GM19099 (cell line): ENCODE results near the gene TTC21A.

Source experiments
- POLR2A ChIP-seq: IDR thresholded peaks from 3 replicates; pipeline ENCODE4 v1.6.1; 2011; ENCODE audit warnings: low read depth; ENCODE audit not compliant: insufficient read length; ENCODE audit errors: extremely low read depth

Gene TTC21A

DNA sequence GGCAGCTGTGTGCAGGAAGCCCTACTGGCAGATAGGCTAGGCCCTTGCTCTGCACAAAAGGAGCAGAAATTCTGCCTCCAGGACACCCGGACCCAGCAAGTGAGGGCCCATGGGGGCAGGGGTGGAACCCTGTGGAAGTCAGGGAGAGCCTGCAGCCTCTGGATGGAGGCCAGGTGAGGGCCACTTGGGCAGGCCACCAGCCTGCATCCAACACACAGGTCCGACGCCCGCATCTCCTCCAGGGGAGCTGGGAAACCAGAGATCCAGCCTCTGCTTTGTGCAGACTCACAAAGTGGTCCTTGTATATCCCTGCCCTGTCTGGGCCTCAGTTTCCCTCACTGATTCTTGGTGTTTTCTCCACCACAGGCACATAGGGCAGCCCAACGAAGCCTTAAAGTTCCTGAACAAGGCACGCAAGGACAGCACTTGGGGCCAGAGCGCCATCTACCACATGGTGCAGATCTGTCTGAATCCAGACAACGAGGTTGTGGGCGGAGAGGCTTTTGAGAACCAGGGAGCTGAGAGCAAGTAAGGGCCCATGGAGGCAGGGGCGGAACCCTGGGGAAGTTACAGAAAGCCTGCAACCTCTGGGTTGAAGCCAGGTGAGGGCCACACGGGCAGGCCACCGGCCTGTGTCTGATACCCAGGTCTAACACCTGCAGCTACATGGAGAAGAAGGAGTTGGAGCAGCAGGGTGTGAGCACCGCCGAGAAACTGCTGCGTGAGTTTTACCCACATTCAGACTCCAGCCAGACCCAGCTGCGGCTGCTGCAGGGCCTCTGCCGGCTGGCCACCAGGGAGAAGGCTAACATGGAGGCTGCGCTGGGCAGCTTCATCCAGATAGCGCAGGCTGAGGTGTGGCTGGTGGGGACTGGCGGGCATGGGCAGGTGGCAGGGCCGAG lies 29.3 kb downstream of the TTC21A start:
- TF ChIP-seq POLR2A: no peak

DNA sequence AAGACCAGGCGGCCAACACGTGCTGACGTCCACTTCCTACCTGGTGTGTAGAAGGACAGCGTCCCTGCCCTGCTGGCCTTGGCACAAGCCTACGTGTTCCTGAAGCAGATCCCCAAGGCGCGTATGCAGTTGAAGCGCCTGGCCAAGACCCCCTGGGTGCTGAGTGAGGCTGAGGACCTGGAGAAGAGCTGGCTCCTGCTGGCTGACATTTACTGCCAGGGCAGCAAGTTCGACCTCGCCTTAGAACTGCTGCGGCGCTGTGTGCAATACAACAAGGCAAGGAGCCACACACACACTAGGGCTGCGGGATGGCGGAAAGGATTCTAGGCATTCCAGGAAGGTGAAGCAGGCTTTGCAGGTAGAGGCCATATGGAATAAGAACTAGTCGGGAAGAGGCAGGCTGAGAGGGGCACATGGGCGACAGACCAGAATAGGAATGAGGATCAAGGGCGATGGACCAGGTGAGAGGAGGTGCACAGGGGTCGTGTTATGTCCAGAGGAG lies 30.0 kb downstream of the TTC21A start:
- no peak for TF ChIP-seq POLR2A

DNA sequence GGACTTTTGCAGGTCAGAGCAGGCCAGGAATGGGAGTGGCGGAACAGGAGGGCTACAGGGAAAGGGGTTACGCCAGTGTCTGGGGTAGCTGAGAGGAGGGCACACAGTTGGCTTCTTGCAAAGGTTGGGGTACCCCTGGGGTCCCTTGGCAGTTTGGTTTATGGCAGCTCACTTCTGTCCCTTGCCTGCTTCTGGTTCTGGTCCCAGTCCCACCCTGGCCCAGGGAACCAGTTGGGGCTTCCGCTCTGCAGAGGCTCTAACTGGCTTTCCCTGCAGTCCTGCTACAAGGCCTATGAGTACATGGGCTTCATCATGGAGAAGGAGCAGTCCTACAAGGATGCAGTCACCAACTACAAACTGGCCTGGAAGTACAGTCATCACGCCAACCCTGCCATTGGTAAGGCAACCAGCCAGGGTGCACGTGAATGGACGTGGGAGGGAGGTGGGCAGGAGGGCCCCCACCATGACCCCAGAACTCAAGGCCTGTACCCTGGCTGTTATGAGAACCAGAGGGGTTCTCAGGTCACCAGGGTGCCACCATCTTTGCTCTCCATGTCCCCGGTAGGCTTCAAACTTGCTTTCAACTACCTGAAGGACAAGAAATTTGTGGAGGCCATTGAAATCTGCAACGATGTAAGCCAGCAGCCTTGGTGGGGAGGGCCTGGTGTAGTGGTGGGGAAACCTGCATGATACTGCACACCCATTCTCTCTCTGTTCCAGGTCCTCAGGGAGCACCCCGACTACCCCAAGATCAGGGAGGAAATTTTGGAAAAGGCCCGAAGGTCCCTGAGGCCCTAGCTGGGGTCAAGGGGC lies 30.7 kb downstream of the TTC21A start:
- TF ChIP-seq POLR2A: peak; percentile 11

DNA sequence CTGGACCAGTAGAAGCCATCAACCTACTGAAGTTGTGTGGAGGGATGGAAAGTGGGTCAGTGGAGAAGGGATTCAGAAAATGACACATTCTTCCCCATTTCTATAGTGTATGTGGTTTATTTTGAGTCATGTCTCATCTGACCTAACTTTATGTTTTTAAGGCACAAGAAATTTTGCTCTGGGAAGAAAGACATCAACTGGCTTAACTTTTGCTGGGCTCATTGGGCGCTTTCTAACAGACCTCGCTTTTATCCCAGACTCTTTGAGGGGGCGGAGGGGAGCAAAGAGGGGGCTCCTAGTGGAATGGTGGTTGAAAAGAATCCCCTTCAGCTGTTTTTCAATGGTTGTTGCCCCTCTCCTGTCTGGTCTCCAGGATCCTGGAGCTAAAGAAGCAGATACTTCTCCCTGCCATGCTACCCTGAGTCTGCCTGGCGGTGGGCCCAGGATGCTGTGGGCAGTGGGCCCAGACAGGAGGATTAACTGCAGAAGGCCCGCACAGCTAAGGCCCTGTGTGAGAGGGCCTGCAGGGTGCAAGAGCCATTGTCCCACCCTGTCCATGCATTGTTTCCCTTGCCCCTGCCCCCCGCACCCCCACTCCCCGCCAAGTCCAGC lies 31.4 kb downstream of the TTC21A start:
- TF ChIP-seq POLR2A: no peak

DNA sequence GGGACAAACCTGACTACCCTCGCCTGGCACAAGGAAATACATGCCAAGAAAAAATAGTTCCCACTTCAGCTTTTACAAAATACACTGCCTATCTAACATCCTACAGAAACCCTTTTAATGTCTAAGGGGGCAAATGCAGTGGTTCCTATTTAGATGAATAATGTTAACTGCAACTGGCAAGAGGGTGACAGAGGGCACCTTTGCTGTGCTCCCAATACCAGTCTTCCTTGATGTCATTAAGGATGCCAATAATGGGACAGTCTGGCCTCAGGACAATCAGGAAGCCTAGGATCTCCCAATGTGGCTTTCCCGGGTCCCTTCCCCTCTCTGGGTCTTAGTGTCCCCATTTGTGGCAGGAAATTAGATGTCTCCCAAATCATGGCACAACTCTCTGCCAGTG lies 32.0 kb downstream of the TTC21A start:
- TF ChIP-seq POLR2A: no peak

DNA sequence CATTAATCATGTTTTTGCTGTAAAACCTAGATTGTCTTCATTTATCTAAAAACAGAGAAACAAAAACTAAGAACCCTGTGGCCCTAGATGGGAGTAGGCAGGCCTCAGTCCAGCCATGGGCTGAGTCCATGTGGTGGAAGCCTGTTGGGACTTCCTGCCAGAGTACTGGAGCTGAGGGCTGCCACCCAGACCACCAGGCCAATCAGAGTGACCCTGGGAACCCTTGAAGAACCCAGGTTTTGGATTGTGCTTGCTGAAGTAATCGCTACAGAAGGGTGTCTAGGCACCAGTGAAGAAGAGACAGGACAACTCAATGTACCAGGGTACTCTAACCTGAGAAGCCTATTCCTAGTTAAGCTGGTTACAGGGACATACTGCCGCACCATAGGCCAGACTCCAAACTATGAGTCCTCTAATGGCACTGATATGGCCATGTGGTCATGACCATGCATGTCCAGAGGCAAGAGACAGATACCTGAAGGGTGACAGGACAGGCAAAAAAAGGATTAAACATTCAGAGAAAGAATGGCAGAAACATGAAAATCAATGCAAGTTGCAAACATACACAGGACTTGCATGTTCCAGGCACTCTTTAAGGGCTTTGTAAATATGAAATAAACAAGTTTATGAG lies 33.0 kb downstream of the TTC21A start:
- no peak for TF ChIP-seq POLR2A

DNA sequence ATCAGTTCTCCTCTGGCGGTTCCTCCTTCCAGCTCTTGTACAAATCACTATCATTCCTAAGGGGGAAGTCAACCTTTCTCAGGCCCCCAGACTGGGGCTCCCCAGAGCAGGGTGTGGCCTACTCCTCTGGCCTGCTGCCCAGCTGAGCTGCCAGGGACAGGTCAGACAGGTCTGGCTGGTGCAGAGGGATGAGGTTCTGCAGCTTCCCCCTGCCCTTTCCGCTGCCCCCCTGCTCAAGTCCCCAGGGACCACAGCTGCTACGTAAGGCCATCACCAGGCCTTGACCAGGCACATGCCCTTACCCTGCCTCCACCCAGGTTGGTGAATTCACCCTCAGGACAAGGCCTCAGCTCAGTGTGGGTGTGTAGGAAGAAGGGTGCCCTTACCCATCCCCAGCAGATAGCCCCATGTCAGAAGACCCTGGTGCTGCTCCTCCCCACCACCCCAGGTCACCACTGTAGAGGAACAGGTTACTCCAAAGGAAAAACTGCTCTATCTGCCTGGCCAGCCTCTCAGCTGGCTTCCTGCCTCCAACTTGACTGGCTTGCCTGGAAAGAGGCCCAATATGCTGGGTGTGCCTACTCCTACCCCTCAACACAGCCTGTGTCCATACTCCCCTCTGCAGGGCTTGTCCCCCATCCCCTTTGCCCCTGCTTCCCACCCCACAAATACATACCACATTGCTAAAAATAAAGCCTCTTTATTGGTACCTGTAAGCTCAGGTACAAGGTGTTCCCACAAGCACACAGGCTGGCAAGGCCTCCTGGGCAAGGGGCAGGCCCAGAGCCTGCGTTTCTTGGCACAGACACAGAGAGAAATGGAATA lies 33.9 kb downstream of the TTC21A start:
- no peak for TF ChIP-seq POLR2A

DNA sequence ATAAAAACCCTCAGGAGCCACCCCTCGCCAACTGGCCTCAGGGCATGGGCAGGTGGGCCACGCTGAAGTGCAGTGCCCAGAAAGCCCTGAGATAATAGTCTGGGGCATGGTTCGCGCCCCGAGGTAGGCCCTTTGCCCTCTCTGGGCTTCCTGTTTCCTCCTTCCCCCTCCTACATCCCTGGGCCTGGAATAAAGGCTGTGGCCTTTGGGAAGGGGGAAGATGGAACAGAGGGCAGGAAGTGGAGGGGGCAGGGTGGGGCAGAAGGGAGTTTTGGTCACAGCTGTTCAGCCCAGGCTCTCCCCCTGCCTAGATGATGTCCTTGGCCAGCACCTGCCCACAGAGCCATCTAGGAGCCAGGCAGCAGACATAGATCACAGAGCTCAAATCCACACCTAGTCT lies 34.6 kb downstream of the TTC21A start:
- TF ChIP-seq POLR2A: no peak

DNA sequence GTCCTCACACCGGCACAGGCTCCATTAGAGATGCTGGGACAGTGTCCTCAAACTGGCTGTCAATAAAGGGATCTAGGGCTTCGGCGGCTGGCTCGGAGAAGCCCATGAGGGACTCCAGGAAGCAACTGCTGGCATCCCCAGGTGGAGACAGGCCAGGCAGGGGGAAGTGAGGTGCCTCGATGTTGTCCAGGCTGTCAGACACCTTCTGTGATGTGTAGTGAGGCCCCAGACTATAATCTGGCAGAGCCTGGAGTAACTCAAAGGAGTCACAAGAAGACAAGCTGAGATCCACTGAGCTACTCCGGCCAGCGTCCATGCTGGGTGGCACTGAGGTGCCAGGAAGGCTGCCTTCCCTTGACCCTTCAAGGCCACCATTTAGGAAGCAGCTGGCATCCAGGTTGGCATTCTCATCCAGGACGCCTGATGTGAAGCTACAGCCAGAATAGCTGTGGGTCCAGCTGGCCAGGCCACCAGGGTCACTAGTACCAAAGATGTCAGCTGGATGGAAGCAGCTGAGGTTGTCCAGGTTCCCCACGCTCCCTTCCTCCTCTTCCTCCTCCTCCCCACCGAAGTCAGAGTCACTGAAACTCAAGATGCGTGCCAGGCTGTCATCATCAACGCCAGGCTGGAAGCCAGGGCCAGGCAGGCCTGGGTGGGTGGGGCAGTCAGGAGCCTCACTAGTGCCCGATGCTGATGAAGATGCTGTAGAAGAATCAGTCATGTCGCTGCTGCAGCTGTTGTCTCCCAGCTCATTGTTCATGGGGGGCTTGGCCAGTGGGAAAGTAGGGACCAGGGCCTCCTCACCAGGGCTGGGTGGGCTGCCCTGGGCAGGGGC lies 35.8 kb downstream of the TTC21A start:
- TF ChIP-seq POLR2A: no peak

DNA sequence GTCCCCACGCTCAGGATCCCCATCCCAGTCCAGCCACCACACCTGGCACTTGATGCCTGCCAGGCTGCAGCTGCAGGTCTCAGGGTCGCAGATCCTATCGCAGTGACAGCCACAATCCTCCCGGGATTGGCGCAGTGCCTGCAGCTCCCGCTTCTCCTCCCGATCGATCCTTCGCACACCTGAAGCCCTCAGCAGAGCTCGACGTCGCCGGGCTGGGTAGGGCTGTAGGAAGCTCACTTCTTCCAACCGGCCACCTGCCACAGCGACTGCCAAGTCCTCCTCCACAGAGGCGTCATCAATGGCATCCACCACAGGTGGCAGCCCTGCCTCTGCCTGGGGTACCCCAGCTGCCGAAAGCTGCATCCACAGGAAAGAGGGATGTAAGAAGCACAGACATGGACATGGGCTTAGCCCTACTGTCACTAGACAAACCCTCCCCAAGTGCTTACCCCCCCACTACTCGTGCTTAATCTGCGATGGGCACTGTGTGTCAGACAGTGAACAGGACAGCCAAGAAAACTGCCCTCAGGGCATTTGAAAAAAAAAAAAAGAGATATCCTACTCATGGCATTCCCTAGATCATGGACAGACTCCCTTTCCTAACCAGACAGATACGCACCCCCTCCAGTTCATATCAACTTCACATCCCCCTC lies 36.7 kb downstream of the TTC21A start:
- TF ChIP-seq POLR2A: no peak

DNA sequence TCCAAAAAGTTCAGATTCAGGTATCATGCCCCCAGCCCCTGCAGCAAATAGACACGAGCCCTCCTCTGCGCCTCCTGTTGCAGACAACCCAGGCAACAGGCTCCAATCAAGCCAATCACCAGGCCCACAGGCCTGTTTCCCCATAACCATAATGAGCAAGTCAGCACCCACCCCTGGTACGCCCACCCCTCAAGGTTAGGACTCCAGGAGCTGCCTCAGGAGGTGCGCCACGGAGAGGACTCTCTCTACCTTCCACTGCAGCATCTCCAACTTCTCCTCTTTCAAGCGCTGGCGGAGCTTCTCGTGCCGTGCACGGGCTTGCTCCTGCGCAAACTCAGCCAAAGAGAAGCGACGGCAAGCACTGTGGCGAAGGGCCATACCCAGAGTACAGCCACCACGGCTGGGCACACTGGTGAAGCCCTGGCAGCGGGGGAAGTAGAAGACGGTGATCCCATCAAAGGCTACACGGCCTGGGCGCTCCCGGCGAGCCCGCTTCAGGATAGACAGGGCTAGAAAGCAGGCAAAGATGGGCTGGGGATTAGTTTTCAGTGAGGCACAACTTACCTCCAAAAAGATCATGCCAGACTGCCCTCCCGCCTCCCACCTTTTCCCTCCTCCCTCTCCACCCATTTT lies 37.4 kb downstream of the TTC21A start:
- no peak for TF ChIP-seq POLR2A

DNA sequence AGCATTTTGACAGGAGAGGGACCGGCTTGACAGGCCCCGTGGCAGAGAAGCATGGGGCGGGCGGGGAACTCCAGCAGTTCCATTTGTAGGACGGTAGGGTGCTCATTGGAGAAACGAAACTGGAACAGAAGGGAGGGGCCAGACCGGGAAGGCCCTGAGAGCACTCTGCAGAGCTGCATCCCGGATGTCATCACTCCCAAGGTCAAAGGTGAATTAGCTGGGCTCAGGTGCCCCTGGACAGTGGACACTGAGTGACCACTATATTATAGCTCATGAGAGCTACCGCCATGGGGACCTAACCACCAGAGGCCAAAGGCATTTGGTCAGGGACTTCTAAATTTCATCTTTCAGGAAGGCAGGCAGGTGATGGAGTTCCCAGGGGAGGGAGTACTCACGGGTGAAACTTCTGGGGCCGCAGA lies 38.6 kb downstream of the TTC21A start:
- TF ChIP-seq POLR2A: no peak
